Loucy (cell line): ENCODE measurements around the gene ARRDC2.
"Not testable (repeated sequence)": the region's sequence is repeated elsewhere in the genome, so short reads cannot be mapped to it uniquely, and the experiment has no call there.

ENCODE experiments used
- CTCF ChIP-seq: fragments of 200-600 bp; sonication (generic); conservative IDR thresholded peaks from 2 replicates; pipeline ENCODE4 v1.5.1; 2014; ENCODE audit warnings: mild to moderate bottlenecking, antibody characterized with exemption, low read length
- EZH2phosphoT487 ChIP-seq: fragments of 200-600 bp; IDR thresholded peaks from 2 replicates; pipeline ENCODE4 v1.6.1; 2018; ENCODE audit warnings: antibody characterized with exemption, mild to moderate bottlenecking, moderate library complexity, borderline replicate concordance

- TF ChIP-seq CTCF, EZH2phosphoT487: not testable (repeated sequence)
Observed at GRCh38 chr19:18005750-18006149, 2.2 kb upstream of the ARRDC2 start.
